Measurements from ENCODE around the gene APBB3.

GRCh38 chr5:140555747-140556312 lies 8.6 kb downstream of the APBB3 start:
- TF ChIP-seq CTCF (IDR thresholded peaks at IDR 0.05; ENCODE audit: poor library complexity, severe bottlenecking) (no peak), EP300 (conservative IDR thresholded peaks at IDR 0.05; ENCODE audit: poor library complexity, severe bottlenecking) (no peak), RAD21 (conservative IDR thresholded peaks at IDR 0.05) (no peak), SMC3 (conservative IDR thresholded peaks at IDR 0.05; ENCODE audit: poor library complexity) (no peak), POLR2AphosphoS5 (IDR thresholded peaks at IDR 0.05) (no peak)

All from neural cell (in vitro differentiated cells).